OCI-LY7 (cell line): ENCODE data around the gene POLR1E.

ENCODE experiments used
- CTCF ChIP-seq: fragments of 200-600 bp; sonication (generic); conservative IDR thresholded peaks from 2 replicates; pipeline ENCODE4 v1.5.1; 2014; ENCODE audit warnings: mild to moderate bottlenecking, antibody characterized with exemption, low read length, moderate library complexity, mixed read lengths
- EZH2phosphoT487 ChIP-seq: fragments of 200-600 bp; sonication (generic); IDR thresholded peaks from 2 replicates; pipeline ENCODE4 v1.6.1; 2018; ENCODE audit warnings: low read depth, borderline replicate concordance, mild to moderate bottlenecking, mixed run types, antibody characterized with exemption, low read length, moderate library complexity, mixed read lengths

- no peak for TF ChIP-seq CTCF
- no peak for TF ChIP-seq EZH2phosphoT487
Measured at GRCh38 chr9:37442556-37442955, 43.2 kb upstream of the POLR1E start.
